Loucy (cell line): ENCODE data around the gene MACF1.

Source experiments
- H2AFZ ChIP-seq: fragments of 200-600 bp; sonication (generic); 2 replicates; pipeline ENCODE4 v1.6.0; 2016; ENCODE audit warnings: antibody characterized with exemption, mild to moderate bottlenecking, low read length, moderate library complexity
- H3F3A ChIP-seq: fragments of 200-600 bp; 2 replicates; pipeline ENCODE4 v1.6.0; 2016; ENCODE audit warnings: antibody characterized with exemption, low read depth, mild to moderate bottlenecking
- H3K27me3 ChIP-seq: fragments of 200-600 bp; sonication (generic); 2 replicates; pipeline ENCODE4 v1.6.1; 2014; ENCODE audit warnings: low read length, mild to moderate bottlenecking; ENCODE audit not compliant: insufficient read depth, poor library complexity, severe bottlenecking
- H3K36me3 ChIP-seq: fragments of 200-600 bp; sonication (generic); 2 replicates; pipeline ENCODE4 v1.6.1; 2016; ENCODE audit warnings: low read length; ENCODE audit not compliant: insufficient read depth
- H3K4me1 ChIP-seq: fragments of 200-600 bp; sonication (generic); 2 replicates; pipeline ENCODE4 v1.5.1; 2014; ENCODE audit warnings: low read length, mild to moderate bottlenecking; ENCODE audit not compliant: insufficient read depth, poor library complexity, severe bottlenecking
- H3K4me2 ChIP-seq: fragments of 200-600 bp; sonication (generic); 2 replicates; pipeline ENCODE4 v1.6.0; 2014; ENCODE audit warnings: antibody characterized with exemption, low read length, low read depth, mild to moderate bottlenecking; ENCODE audit not compliant: poor library complexity, severe bottlenecking
- H3K4me3 ChIP-seq: fragments of 200-600 bp; sonication (generic); 2 replicates; pipeline ENCODE4 v1.5.1; 2014; ENCODE audit warnings: low read length, mild to moderate bottlenecking, mixed read lengths; ENCODE audit not compliant: poor library complexity, severe bottlenecking
- H3K79me2 ChIP-seq: fragments of 200-600 bp; sonication (generic); 2 replicates; pipeline ENCODE4 v1.6.1; 2014; ENCODE audit warnings: low read length; ENCODE audit not compliant: insufficient read depth
- H3K9ac ChIP-seq: fragments of 200-600 bp; sonication (generic); 2 replicates; pipeline ENCODE4 v1.6.0; 2014; ENCODE audit warnings: mild to moderate bottlenecking, low read depth, low read length, moderate library complexity; ENCODE audit not compliant: poor library complexity, severe bottlenecking
- H3K9me2 ChIP-seq: fragments of 200-600 bp; sonication (generic); replicated peaks from 2 replicates; pipeline ENCODE4 v1.6.1; 2016; ENCODE audit warnings: low read depth, low read length, mixed read lengths
- H3K9me3 ChIP-seq: fragments of 200-600 bp; sonication (generic); 2 replicates; pipeline ENCODE4 v1.6.1; 2014; ENCODE audit warnings: mild to moderate bottlenecking, antibody characterized with exemption, low read length, low read depth; ENCODE audit not compliant: insufficient read depth
- H4K20me1 ChIP-seq: fragments of 200-600 bp; sonication (generic); 2 replicates; pipeline ENCODE4 v1.6.0; 2014; ENCODE audit warnings: antibody characterized with exemption, low read length, mild to moderate bottlenecking; ENCODE audit not compliant: insufficient read depth, poor library complexity, severe bottlenecking
- EZH2phosphoT487 ChIP-seq: fragments of 200-600 bp; IDR thresholded peaks from 2 replicates; pipeline ENCODE4 v1.6.1; 2018; ENCODE audit warnings: antibody characterized with exemption, mild to moderate bottlenecking, moderate library complexity, borderline replicate concordance
- TF ChIP-seq, protein P1 (sequence below): fragments of 200-600 bp; sonication (generic); conservative IDR thresholded peaks from 2 replicates; pipeline ENCODE4 v1.5.1; 2014; ENCODE audit warnings: mild to moderate bottlenecking, antibody characterized with exemption, low read length

The MACF1 gene

DNA sequence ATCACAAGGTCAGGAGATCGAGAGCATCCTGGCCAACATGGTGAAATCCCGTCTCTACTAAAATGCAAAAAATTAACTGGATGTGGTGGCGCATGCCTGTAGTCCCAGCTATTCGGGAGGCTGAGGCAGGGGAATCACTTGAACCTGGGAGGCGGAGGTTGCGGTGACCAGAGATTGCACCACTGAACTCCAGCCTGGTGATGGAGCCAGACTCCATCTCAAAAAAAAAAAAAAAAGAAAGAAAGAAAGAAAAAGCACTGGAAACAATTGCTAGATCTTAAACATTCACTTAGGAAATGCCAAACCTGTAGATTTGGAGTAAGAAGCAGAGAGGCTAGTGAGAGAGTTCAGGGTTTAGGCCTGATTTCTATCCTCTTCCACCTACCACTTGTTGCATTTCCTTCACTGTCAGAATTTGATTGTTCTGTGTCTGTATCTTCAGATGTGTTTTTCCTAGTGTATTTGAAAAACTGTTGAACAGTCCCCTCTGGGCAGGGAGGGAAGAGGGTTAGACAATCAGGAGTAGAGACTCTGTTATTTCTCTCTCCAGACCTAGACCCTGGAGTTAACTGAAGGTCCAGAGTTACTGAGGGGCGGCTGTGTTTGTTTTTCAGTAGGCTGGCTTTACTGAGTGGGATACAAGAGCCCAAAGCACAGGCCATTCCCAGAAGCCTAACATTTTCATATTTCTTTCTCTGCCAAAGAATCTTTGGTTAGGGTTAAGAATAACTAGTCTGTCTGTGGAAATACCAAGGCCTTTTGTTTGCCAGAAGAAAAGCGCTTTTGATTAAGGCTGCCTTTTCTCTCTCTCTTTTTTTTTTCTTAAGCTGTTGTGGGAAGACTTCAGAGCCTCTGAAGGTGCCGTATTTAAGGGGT is 31.1 kb upstream of the MACF1 start:
- Histone ChIP-seq H4K20me1 (no peaks in the 10 kb centered on the region), H3K27me3 (no peaks in the 10 kb centered on the region), H3K79me2 (peaks cover 60% of the 10 kb centered on the region), H3K36me3 (no peaks in the 10 kb centered on the region), H3F3A (no peaks in the 10 kb centered on the region), H3K4me2 (no peak overlapping the region), H3K9me2 (no peaks in the 10 kb centered on the region), H3K4me1 (peaks cover 9% of the 10 kb centered on the region), H2AFZ (no peak overlapping the region), H3K4me3 (no peak overlapping the region), H3K9ac (peak overlapping the region; percentile 2), H3K9me3 (no peaks in the 10 kb centered on the region)
- no peak for TF ChIP-seq EZH2phosphoT487
- TF ChIP-seq, protein P1, sequence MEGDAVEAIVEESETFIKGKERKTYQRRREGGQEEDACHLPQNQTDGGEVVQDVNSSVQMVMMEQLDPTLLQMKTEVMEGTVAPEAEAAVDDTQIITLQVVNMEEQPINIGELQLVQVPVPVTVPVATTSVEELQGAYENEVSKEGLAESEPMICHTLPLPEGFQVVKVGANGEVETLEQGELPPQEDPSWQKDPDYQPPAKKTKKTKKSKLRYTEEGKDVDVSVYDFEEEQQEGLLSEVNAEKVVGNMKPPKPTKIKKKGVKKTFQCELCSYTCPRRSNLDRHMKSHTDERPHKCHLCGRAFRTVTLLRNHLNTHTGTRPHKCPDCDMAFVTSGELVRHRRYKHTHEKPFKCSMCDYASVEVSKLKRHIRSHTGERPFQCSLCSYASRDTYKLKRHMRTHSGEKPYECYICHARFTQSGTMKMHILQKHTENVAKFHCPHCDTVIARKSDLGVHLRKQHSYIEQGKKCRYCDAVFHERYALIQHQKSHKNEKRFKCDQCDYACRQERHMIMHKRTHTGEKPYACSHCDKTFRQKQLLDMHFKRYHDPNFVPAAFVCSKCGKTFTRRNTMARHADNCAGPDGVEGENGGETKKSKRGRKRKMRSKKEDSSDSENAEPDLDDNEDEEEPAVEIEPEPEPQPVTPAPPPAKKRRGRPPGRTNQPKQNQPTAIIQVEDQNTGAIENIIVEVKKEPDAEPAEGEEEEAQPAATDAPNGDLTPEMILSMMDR = no peak; the same call in 1 of the 2 replicates

DNA sequence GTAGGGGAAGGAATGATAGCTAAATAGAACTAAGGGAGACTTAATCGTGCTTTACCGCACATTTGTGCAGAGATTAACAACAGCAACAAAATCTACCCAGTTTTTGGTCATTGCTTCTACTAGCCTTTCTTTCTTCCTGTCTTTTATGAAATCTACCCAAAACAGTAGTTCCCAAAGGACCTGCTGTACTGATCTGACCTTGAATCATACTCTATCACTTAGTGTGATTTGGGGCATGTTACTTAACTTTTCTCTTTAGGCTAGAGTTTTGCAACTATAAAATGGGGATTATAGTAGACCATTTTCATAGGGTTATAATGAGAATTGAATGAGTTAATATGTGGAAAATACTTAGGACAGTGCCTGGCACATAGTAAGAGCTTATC is 30.5 kb upstream of the MACF1 start:
- peaks cover 7% of the 10 kb centered on the region for H3K4me1 ChIP-seq

DNA sequence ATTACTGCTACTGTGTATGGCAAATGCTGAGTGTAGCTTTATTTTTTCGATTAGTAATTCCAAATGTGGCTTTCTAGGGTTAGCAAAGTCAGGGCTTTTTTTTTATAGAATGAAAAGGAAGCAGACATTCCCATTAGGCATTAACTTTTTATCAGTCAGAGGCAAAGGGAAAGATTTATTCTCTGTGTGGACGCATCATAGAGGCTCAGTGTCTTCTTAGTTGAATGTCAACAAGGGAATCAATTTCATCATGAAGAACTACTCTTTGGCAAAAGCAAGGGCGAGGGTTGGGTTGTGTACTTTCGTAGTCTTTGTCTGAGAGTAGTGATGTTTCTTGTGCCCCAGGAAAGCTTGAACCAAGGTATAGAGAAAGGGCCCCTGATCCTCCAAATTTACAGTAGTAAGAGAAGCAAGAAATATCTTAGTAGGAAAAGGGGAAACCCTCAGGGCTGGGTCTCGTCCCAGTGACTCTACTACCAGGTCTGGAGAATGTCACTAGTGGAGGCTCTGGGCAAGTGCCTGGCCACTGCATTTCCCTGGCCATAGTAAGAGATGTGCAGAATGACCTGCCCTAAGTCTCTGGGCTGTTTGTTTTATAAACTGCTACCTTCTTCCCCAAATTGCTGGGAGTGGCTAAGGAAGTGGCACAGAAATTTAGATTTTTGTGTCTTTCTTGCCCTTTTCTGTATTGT is 30.0 kb upstream of the MACF1 start:
- Histone ChIP-seq H3K4me3 (no peak overlapping the region), H3K27me3 (no peaks in the 10 kb centered on the region), H2AFZ (no peak overlapping the region), H3K36me3 (no peaks in the 10 kb centered on the region), H3K9ac (no peak overlapping the region), H3K79me2 (peaks cover 58% of the 10 kb centered on the region), H3K9me2 (no peaks in the 10 kb centered on the region), H3K4me1 (peaks cover 7% of the 10 kb centered on the region), H3K9me3 (no peaks in the 10 kb centered on the region), H3K4me2 (no peak overlapping the region), H3F3A (no peaks in the 10 kb centered on the region), H4K20me1 (no peaks in the 10 kb centered on the region)
- TF ChIP-seq, protein P1 = no peak
- no peak for TF ChIP-seq EZH2phosphoT487

More for the DNA sequence above, 30.5 kb upstream of the MACF1 start:
- no peaks in the 10 kb centered on the region for H3K9me2 ChIP-seq
- H3K79me2 ChIP-seq = peaks cover 58% of the 10 kb centered on the region
- peak overlapping the region; percentile 2 for H3K9ac ChIP-seq
- H3K36me3 ChIP-seq = no peaks in the 10 kb centered on the region
- no peak for TF ChIP-seq EZH2phosphoT487
- TF ChIP-seq, protein P1 = no peak
- H3K4me2 ChIP-seq = no peak overlapping the region
- no peaks in the 10 kb centered on the region for H3K27me3 ChIP-seq
- H4K20me1 ChIP-seq = no peaks in the 10 kb centered on the region
- no peaks in the 10 kb centered on the region for H3F3A ChIP-seq
- no peak overlapping the region for H2AFZ ChIP-seq
- H3K9me3 ChIP-seq = no peaks in the 10 kb centered on the region
- H3K4me3 ChIP-seq = no peak overlapping the region
